Panc1 (cell line): ENCODE measurements around the gene RPS18.

Experiments
- POLR2AphosphoS5 ChIP-seq: IDR thresholded peaks from 2 replicates; pipeline ENCODE4 v1.6.1; 2012; ENCODE audit warnings: mild to moderate bottlenecking, low read depth, low read length, moderate library complexity
- SIN3A ChIP-seq: IDR thresholded peaks from 2 replicates; pipeline ENCODE4 v1.6.1; 2012; ENCODE audit warnings: low read depth, mild to moderate bottlenecking, low read length, moderate library complexity, borderline replicate concordance; ENCODE audit not compliant: insufficient read depth
- TCF7L2 ChIP-seq: IDR thresholded peaks from 2 replicates; pipeline ENCODE4 v1.6.1; 2011; ENCODE audit warnings: mild to moderate bottlenecking, low read depth, low read length, inconsistent platforms
- TF ChIP-seq, protein P1 (sequence below): fragments of 450-650 bp; IDR thresholded peaks from 2 replicates; pipeline ENCODE4 v1.5.1; 2017; ENCODE audit warnings: mild to moderate bottlenecking
- TF ChIP-seq, protein P2 (sequence below), 2 experiments: IDR thresholded peaks; 2 replicates each; pipeline ENCODE4 v1.6.1; 2011 to 2012; ENCODE audit warnings: low read depth in 2 of 2, control low read depth in 1 of 2, low read length in 1 of 2, mild to moderate bottlenecking in 1 of 2, moderate library complexity in 1 of 2; ENCODE audit not compliant: insufficient read depth in 1 of 2

DNA sequence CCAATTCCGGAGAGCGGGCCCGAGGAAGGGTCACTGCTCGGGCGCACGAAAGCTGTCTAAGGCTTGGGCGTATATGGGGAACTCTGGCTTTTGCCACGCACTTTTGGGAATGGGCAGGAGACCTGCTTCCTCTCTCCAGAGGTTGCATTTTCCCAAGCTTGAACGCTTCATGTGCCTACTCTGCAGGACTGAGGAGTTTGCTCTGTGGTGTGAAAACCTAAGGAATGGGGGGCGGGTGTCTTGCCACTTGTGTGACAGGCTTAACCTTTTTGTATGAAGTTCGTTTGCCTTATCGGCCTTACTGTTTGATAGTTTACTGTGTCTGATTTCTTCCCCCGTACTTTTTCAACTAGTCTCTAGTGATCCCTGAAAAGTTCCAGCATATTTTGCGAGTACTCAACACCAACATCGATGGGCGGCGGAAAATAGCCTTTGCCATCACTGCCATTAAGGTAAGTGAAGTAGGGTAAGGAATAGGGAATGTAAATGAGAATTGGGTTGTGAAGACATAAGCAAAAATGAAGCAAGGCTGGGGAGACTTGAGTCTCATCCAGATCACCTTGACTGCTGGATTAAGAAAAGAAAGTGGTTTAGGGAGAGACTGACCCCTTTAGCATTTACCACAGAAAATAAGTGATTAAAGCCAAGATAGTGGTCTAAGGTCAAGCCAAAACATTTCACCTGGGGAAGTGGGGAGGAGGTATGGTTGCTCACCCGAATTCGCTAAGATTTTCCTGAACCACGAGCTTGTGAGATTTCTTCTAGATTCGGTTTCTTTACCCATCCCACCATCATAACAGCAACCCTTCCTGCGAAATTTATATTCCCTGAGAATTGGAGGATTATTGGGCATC, 627 bp downstream of the RPS18 start:
- TF ChIP-seq TCF7L2 (no peak), SIN3A (no peak; the same call in 1 of the 2 replicates), POLR2AphosphoS5 (peak; percentile 38; the same call in 1 of the 2 replicates)
- TF ChIP-seq, protein P1, sequence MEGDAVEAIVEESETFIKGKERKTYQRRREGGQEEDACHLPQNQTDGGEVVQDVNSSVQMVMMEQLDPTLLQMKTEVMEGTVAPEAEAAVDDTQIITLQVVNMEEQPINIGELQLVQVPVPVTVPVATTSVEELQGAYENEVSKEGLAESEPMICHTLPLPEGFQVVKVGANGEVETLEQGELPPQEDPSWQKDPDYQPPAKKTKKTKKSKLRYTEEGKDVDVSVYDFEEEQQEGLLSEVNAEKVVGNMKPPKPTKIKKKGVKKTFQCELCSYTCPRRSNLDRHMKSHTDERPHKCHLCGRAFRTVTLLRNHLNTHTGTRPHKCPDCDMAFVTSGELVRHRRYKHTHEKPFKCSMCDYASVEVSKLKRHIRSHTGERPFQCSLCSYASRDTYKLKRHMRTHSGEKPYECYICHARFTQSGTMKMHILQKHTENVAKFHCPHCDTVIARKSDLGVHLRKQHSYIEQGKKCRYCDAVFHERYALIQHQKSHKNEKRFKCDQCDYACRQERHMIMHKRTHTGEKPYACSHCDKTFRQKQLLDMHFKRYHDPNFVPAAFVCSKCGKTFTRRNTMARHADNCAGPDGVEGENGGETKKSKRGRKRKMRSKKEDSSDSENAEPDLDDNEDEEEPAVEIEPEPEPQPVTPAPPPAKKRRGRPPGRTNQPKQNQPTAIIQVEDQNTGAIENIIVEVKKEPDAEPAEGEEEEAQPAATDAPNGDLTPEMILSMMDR, result no peak
- TF ChIP-seq, protein P2, sequence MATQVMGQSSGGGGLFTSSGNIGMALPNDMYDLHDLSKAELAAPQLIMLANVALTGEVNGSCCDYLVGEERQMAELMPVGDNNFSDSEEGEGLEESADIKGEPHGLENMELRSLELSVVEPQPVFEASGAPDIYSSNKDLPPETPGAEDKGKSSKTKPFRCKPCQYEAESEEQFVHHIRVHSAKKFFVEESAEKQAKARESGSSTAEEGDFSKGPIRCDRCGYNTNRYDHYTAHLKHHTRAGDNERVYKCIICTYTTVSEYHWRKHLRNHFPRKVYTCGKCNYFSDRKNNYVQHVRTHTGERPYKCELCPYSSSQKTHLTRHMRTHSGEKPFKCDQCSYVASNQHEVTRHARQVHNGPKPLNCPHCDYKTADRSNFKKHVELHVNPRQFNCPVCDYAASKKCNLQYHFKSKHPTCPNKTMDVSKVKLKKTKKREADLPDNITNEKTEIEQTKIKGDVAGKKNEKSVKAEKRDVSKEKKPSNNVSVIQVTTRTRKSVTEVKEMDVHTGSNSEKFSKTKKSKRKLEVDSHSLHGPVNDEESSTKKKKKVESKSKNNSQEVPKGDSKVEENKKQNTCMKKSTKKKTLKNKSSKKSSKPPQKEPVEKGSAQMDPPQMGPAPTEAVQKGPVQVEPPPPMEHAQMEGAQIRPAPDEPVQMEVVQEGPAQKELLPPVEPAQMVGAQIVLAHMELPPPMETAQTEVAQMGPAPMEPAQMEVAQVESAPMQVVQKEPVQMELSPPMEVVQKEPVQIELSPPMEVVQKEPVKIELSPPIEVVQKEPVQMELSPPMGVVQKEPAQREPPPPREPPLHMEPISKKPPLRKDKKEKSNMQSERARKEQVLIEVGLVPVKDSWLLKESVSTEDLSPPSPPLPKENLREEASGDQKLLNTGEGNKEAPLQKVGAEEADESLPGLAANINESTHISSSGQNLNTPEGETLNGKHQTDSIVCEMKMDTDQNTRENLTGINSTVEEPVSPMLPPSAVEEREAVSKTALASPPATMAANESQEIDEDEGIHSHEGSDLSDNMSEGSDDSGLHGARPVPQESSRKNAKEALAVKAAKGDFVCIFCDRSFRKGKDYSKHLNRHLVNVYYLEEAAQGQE (IDR thresholded peaks at IDR 0.05; ENCODE audit: insufficient read depth in 1 of 2, low read depth in 2 of 2, low read length in 1 of 2), result no peak
